T-helper 2 cell treated with Interferon-gamma antibody and Interleukin-4, amounts not matched to agents 5 μg/mL and 100 μg/mL, for 36 hours (primary cell): Measurements from ENCODE around the gene RASAL2.
"Not testable (repeated sequence)": the region's sequence is repeated elsewhere in the genome, so short reads cannot be mapped to it uniquely, and the experiment has no call there.

Experiments used
- DNase-seq: peaks from one replicate; pipeline ENCODE4 v3.0.0; 2021; ENCODE audit warnings: low spot score
- H3K27ac Mint-ChIP-seq: one replicate; pipeline ENCODE4 v1.8.0; 2021; ENCODE audit warnings: mild to moderate bottlenecking, mixed read lengths
- H3K27me3 Mint-ChIP-seq: one replicate; pipeline ENCODE4 v1.8.0; 2021; ENCODE audit warnings: low read depth, mixed read lengths
- H3K36me3 Mint-ChIP-seq: one replicate; pipeline ENCODE4 v1.8.0; 2021; ENCODE audit warnings: low read depth, mixed read lengths
- H3K4me1 Mint-ChIP-seq: one replicate; pipeline ENCODE4 v1.8.0; 2021; ENCODE audit warnings: low read depth, mixed read lengths
- H3K4me3 Mint-ChIP-seq: one replicate; pipeline ENCODE4 v1.8.0; 2022; ENCODE audit warnings: mild to moderate bottlenecking, moderate library complexity, mixed read lengths
- H3K9me3 Mint-ChIP-seq: one replicate; pipeline ENCODE4 v1.8.0; 2021; ENCODE audit warnings: mixed read lengths

Gene RASAL2

DNA sequence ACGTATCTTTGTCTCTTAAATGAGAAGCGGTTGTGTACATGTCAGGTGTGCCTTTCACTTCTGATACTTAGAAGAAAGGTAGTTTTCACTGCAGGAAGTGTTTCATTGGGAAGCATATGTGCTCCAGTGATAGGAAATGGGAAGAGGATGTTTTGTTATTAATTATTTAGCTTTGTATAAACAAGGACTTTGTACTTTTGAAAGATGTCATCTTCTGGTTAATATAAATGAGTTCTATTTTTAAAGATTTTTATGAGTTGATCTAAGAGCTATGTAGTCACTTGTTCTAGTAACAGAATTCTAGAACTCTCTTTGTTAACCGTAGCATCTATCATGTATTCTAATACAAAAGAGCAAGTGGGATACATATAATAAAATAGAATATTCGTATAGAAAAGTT is 130.5 kb downstream of the RASAL2 start:
- H3K4me3 Mint-ChIP-seq: no peak overlapping the region
- H3K9me3 Mint-ChIP-seq: no peaks in the 10 kb centered on the region
- no peak overlapping the region for H3K27ac Mint-ChIP-seq

DNA sequence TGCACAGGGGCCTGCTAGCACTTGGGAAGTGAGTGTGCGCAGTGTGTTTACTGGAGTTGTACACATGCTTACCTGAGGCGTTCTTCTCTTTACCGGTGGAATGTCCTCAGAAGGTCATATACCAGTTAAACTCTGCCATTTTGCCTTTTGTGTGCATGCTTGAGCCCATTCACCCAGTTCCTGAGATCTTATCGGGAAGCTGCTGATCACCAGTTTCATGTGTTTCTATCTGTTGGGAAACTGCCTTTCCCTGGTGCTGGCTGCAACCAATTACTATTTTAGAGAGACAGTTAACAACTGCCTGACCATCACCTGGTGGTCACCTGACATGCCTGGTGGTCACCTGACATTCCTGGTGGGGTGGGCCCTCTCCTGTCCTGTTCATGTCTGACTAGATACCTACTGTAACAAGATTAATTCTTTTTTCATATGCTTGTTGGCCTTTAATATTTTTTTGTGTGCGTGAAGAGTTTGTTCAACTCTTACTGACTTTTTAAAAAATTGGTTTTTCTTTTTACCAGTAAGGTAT is 137.0 kb downstream of the RASAL2 start:
- Mint-ChIP-seq H3K4me1 (no peaks in the 10 kb centered on the region), H3K9me3 (no peaks in the 10 kb centered on the region), H3K27ac (no peak overlapping the region), H3K27me3 (no peaks in the 10 kb centered on the region), H3K4me3 (no peak overlapping the region), H3K36me3 (no peaks in the 10 kb centered on the region)
- no peak for DNase-seq

More for the DNA sequence above, 130.5 kb downstream of the RASAL2 start:
- no peak for DNase-seq
- H3K36me3 Mint-ChIP-seq: no peaks in the 10 kb centered on the region
- no peaks in the 10 kb centered on the region for H3K27me3 Mint-ChIP-seq
- no peaks in the 10 kb centered on the region for H3K4me1 Mint-ChIP-seq

DNA sequence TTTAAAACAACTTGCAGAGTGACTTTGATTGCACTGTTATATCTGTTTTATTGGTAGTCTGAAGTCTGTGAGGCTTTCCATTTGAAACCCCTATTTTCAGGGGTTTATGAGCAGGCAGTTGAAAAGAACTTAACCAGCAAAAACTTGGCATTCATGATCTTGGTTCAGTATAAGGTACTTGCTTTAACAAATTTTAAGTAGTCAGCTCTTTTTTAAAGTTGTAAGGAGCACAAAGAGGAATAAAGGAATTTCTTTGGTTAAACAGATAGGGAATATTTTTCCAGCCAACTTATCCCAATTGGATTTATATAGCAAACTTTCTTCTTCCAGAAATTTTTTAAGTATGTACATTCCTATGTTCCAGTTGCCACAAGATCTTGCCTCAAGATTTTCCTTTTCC is 138.2 kb downstream of the RASAL2 start:
- H3K27me3 Mint-ChIP-seq: no peaks in the 10 kb centered on the region

GRCh38 chr1:178232949-178233348 is 139.0 kb downstream of the RASAL2 start:
- no peaks in the 10 kb centered on the region for H3K4me1 Mint-ChIP-seq
- H3K4me3 Mint-ChIP-seq: no peak overlapping the region
- H3K27ac Mint-ChIP-seq: no peak overlapping the region
- no peaks in the 10 kb centered on the region for H3K9me3 Mint-ChIP-seq
- H3K27me3 Mint-ChIP-seq: no peaks in the 10 kb centered on the region
- H3K36me3 Mint-ChIP-seq: no peaks in the 10 kb centered on the region
- no peak for DNase-seq

More for the DNA sequence above, 138.2 kb downstream of the RASAL2 start:
- no peak for DNase-seq
- Mint-ChIP-seq H3K27ac (no peak overlapping the region), H3K36me3 (no peaks in the 10 kb centered on the region), H3K4me1 (no peaks in the 10 kb centered on the region), H3K9me3 (no peaks in the 10 kb centered on the region), H3K4me3 (no peak overlapping the region)

DNA sequence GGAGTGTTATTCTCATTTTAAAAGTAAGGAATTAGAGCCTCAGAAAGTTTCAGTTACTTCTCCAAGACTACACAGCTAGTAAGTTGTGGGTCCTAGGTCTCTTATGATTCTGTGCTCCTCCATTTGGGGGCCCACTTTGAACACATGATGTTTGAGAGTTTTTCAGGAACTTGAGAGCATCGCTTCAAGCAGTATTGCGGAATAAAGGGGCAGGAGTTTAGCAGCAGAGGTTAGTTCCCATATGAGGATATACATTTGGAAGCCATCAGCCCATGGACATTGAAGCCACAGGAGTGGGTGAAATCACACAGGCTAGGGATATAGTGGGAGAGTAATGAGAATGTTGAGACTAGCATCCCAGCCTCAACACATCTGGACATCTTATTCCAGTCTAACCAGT is 143.2 kb downstream of the RASAL2 start:
- Mint-ChIP-seq H3K4me3 (no peak overlapping the region), H3K36me3 (no peaks in the 10 kb centered on the region), H3K27ac (no peak overlapping the region), H3K9me3 (no peaks in the 10 kb centered on the region), H3K27me3 (no peaks in the 10 kb centered on the region), H3K4me1 (no peaks in the 10 kb centered on the region)
- no peak for DNase-seq

DNA sequence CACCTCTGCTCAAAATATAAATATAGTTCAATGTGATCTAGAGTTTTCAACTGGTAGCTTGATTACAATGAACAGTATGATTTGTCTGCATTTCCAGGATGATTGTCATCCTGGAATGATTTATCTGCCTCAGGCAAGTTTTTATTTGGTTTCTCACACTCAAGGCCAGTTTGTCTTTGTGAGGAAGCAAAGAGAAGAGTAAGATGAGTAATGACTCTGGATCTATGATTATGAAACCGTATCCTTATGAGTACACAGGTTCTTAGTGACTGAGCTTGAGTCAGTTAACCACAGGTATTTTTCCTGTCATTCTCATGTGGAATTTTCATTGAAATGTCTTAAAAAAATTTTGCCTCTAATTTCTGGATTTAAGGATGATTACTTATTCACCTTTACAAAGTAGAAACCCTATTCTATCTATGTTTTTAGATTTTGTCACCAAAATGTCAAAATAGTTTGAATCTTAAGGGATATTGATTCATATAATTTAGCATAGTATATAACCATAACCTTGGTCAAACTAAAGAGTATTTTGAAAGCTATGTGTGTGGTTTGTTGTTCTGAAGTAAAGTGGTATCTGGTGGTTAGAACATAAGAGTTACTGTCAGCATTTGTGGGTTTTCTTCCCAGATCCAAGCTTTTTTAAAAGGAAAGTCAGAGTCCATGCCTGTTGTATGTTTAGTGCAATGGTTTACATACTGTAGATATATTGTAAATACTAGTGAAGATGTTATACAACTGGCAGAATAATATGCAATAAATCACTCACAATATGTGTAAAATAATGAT is 145.0 kb downstream of the RASAL2 start:
- Mint-ChIP-seq H3K9me3 (no peaks in the 10 kb centered on the region), H3K36me3 (no peaks in the 10 kb centered on the region), H3K27me3 (no peaks in the 10 kb centered on the region), H3K4me1 (no peaks in the 10 kb centered on the region), H3K27ac (no peak overlapping the region), H3K4me3 (no peak overlapping the region)
- DNase-seq: no peak

GRCh38 chr1:178241057-178241456 is 147.2 kb downstream of the RASAL2 start:
- Mint-ChIP-seq H3K27ac (no peak overlapping the region), H3K4me1 (no peaks in the 10 kb centered on the region), H3K4me3 (no peak overlapping the region), H3K36me3 (no peaks in the 10 kb centered on the region), H3K9me3 (peaks cover under 1% of the 10 kb centered on the region), H3K27me3 (no peaks in the 10 kb centered on the region)
- DNase-seq: no peak

GRCh38 chr1:178241837-178242236 is 147.9 kb downstream of the RASAL2 start:
- no peak overlapping the region for H3K27ac Mint-ChIP-seq
- H3K27me3 Mint-ChIP-seq: no peaks in the 10 kb centered on the region
- H3K4me1 Mint-ChIP-seq: no peaks in the 10 kb centered on the region
- H3K9me3 Mint-ChIP-seq: peaks cover 5% of the 10 kb centered on the region
- DNase-seq: no peak
- H3K4me3 Mint-ChIP-seq: no peak overlapping the region
- no peaks in the 10 kb centered on the region for H3K36me3 Mint-ChIP-seq

DNA sequence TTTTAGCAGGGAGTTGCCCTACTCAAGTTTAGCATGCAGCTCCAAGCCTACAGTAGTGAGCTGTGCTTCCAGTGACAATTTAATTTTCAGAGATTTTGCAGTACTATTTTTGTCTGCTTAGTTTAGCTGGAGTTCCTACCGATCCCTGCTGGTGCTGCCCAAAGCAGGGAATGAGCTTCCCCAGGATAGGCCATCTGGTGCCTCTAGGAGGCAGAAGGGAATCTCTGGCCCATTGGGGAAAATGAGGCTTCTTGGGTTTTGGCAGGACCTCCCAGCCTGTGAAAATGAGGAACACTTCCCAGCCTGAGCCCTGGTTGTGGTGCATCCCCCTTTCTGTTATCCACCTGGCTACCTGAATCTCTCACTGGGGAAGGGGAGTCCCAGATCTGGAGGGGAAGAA is 149.2 kb downstream of the RASAL2 start:
- no peak overlapping the region for H3K4me3 Mint-ChIP-seq
- H3K4me1 Mint-ChIP-seq: no peaks in the 10 kb centered on the region
- H3K36me3 Mint-ChIP-seq: no peaks in the 10 kb centered on the region
- H3K27me3 Mint-ChIP-seq: no peaks in the 10 kb centered on the region
- DNase-seq: no peak
- H3K9me3 Mint-ChIP-seq: peaks cover 15% of the 10 kb centered on the region
- H3K27ac Mint-ChIP-seq: no peak overlapping the region

DNA sequence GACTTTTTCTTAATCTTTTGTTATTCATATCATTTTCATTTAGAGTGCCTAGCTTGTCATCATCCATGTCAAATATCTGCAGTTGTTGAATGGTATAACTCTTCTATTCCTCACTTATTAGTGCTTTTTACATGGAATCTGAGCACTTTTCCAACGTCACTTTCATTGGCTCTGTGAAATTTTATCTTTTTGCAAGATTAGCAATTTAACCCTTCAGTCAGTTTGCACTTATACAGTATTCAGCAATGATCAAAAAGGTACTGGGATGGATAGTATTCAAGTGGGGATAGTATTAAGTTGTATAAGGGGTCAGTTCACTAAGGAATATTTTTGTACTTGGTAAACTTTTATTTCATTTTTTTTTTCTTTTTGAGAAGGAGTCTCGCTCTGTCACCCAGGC is 150.0 kb downstream of the RASAL2 start:
- Mint-ChIP-seq H3K36me3 (no peaks in the 10 kb centered on the region), H3K9me3 (peaks cover 15% of the 10 kb centered on the region)
- no peak for DNase-seq

DNA sequence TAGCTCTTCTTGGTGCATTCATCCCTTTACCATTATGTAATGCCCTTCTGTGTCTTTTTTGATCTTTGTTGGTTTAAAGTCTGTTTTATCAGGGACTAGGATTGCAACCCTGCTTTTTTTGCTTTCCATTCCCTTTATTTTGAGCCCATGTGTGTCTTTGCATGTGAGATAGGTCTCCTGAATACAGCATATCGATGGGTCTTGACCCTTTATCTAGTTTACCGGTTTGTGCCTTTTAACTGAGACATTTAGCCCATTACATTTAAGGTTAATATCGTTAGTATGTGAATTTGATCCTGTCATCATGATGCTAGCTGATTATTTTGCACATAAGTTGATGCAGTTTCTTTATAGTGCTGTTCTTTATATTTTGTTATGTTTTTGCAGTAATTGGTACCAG is 154.4 kb downstream of the RASAL2 start:
- not testable (repeated sequence) for H3K4me3 Mint-ChIP-seq, H3K27ac Mint-ChIP-seq, H3K36me3 Mint-ChIP-seq, H3K4me1 Mint-ChIP-seq, H3K27me3 Mint-ChIP-seq, DNase-seq
- H3K9me3 Mint-ChIP-seq: peaks cover 35% of the 10 kb centered on the region

More for the DNA sequence above, 150.0 kb downstream of the RASAL2 start:
- no peak overlapping the region for H3K27ac Mint-ChIP-seq
- H3K4me3 Mint-ChIP-seq: no peak overlapping the region
- no peaks in the 10 kb centered on the region for H3K4me1 Mint-ChIP-seq
- H3K27me3 Mint-ChIP-seq: no peaks in the 10 kb centered on the region

DNA sequence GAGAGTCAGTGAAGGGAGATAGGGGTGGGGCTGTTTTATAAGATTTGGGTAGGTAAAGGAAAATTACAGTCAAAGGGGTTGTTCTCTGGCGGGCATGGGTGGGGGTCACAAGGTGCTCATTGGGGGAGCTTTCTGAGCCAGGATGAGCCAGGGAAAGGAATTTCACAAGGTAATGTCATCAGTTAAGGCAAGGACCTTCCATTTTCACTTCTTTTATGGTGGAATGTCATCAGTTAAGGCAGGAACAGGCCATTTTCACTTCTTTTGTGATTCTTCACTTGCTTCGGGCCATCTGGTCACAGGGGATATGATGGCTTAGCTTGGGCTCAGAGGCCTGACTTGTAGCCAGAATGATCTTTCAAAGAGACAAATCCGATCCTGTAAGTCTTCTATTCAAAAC is 159.7 kb downstream of the RASAL2 start:
- not testable (repeated sequence) for H3K36me3 Mint-ChIP-seq, DNase-seq, H3K4me1 Mint-ChIP-seq, H3K27ac Mint-ChIP-seq, H3K27me3 Mint-ChIP-seq, H3K4me3 Mint-ChIP-seq
- H3K9me3 Mint-ChIP-seq: peaks cover 23% of the 10 kb centered on the region

GRCh38 chr1:178254433-178254832 is 160.5 kb downstream of the RASAL2 start:
- no peaks in the 10 kb centered on the region for H3K36me3 Mint-ChIP-seq
- no peaks in the 10 kb centered on the region for H3K27me3 Mint-ChIP-seq
- no peak for DNase-seq
- no peak overlapping the region for H3K27ac Mint-ChIP-seq
- peaks cover 18% of the 10 kb centered on the region for H3K9me3 Mint-ChIP-seq
- H3K4me1 Mint-ChIP-seq: no peaks in the 10 kb centered on the region
- H3K4me3 Mint-ChIP-seq: no peak overlapping the region

DNA sequence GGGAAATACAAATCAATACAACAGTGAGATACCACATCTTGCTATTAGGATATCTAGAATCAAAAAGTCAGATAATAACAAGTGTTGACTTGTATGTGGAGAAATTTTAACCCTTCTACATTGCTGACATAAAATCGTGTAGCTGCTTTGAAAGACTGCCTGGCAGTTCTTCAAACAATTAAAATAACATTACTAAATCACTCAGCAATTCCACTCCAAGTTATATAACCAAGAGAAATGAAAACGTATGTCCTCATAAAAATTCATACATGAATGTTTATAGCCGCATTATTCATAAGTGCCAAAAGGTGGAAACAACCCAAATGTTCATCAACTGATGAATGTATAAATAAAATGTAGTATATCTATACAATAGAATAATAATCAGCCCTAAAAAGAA is 164.6 kb downstream of the RASAL2 start:
- no peak for DNase-seq
- no peaks in the 10 kb centered on the region for H3K36me3 Mint-ChIP-seq
- H3K4me1 Mint-ChIP-seq: no peaks in the 10 kb centered on the region
- H3K27ac Mint-ChIP-seq: no peak overlapping the region
- H3K27me3 Mint-ChIP-seq: no peaks in the 10 kb centered on the region
- H3K4me3 Mint-ChIP-seq: no peak overlapping the region
- H3K9me3 Mint-ChIP-seq: no peaks in the 10 kb centered on the region

DNA sequence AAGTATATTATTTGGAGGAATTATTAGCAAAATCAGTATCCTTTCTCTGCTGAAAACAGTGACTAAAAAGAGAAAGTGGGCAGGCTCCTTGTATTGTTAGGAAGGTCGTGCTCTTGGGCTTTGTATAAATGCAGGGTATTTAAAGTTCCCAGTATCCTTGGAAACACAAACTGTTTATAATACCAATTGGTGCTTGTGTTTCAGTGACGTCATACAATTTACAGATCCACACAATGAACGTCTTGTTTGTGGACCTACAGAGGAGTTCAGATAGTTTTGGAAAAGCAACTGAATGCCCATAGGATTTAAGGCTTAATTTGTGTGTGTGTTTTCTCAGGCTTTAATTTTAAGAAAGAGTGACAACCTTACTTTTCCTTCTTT is 168.2 kb downstream of the RASAL2 start:
- Mint-ChIP-seq H3K36me3 (no peaks in the 10 kb centered on the region), H3K4me1 (peaks cover 6% of the 10 kb centered on the region), H3K4me3 (no peak overlapping the region), H3K9me3 (no peaks in the 10 kb centered on the region), H3K27ac (no peak overlapping the region), H3K27me3 (no peaks in the 10 kb centered on the region)
- no peak for DNase-seq
